Daoy (cell line): ENCODE measurements around the gene SKIC8. TPM values are rescaled to one million over a fixed set of nuclear protein-coding genes. Genes with fewer than 3 reads are reported as not detected.
"Not testable (repeated sequence)": the region's sequence is repeated elsewhere in the genome, so short reads cannot be mapped to it uniquely, and the experiment has no call there.

Experiments
- DNase-seq: peaks from one replicate; pipeline ENCODE4 v3.0.0-alpha.2; 2015; ENCODE audit warnings: low read depth
- total RNA-seq: library from RNA; depleted of rRNA; stranded (reverse); fragments of >200 nt; shearing (Covaris generic); gene quantifications from 2 replicates; pipeline ENCODE4 v1.2.3, GENCODE V29; 2014; rRNA removed

The SKIC8 gene
- total RNA-seq, 1 experiment from 2014 or later = 104 TPM

DNA sequence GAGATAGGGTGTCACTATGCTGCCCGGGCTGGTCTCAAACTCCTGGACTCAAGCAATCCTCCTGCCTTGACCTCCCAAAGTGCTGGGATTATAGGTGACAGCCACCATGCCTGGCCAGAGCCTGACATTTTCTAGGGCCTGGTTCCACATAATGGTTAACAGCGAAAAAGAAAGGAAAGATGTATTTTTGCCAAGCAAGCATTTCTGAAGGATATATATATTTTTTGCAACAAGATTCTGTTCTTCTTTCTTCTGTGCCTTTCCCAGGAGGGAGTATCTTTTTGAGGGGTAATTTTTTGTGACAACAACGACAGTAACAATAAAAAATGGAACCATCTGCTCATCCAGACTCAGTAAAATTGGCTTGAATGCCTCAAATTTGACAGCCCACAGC, 43.4 kb downstream of the SKIC8 start:
- DNase-seq = no peak

DNA sequence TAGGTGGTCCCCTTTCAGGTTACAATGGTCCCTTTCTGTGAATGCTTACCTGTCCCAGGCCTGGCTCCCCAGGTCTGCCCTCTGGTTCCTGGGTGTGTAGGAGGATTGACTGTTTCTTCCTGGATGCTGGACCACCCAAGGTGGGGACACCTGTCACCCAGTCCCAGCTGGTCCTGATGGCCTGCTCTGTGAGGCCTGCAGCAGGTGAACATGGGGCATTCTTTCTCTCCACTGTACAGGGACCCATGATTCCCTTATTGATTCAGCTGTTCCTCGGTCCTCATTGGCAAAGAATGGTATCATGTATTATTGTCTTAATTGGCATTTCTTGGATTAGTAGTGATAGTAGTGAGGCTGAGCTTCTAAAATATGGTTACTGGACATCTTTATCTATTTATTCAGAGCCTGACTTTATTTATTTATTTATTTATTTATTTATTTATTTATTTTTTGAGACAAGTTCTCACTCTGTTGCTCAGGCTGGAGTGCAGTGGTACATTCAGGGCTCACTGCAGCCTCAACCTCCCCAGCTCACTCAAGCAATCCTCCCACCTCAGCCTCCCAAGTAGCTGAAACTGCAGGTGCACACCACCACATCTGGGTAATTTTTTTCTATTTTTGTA, 43.9 kb downstream of the SKIC8 start:
- DNase-seq = no peak

- DNase-seq = no peak
Observed at GRCh38 chr15:78251136-78251535, 48.3 kb downstream of the SKIC8 start.

GRCh38 chr15:78249131-78249530, 50.3 kb downstream of the SKIC8 start:
- no peak for DNase-seq

GRCh38 chr15:78247911-78248310, 51.5 kb downstream of the SKIC8 start:
- no peak for DNase-seq

- not testable (repeated sequence) for DNase-seq
Observed at GRCh38 chr15:78245976-78246620, 53.3 kb downstream of the SKIC8 start.

GRCh38 chr15:78245392-78245791, 54.0 kb downstream of the SKIC8 start:
- not testable (repeated sequence) for DNase-seq

GRCh38 chr15:78244893-78245292, 54.5 kb downstream of the SKIC8 start:
- DNase-seq = no peak

DNA sequence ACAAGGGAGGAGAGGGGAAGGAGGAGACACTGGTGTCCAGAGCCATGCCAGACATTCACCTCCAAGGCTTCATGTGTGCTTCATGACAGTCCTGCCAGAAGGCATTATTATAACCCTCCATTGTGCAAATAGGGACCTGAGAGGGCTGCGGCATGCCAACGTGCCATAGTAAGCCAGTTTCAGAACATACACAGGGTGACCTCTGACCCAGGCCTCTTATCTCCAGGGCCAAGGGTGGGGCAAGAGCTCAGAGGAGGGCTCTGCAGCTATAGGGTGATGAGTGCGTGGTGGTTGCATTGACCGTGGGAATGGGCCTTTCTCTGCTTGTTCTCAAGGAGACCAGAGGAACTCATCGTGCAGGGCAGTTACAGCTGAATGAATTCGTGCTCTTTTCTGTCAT, 55.3 kb downstream of the SKIC8 start:
- DNase-seq = no peak

DNA sequence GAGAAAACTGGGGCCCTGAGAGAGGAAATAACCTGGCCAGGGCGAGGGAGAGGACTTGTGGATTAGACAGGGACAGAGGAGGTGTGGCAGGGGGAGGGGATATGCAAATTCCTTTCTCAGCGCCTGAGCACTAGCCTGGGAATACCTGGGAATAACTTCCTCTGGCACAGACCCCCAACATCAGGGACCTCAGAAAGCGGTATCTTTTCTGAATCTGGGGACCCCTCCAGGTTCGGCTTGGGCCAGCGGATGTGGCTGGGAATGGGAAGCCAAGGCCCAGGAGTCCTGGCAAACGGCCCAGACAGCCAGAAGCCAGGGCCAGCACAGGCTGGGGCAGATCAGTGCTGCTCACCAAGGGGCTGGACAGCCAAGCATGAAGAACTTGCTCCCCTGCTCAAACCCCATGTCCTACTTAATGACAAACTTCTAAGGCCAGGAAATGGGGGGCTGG, 55.9 kb downstream of the SKIC8 start:
- peak; percentile 47 for DNase-seq

GRCh38 chr15:78243058-78243457, 56.4 kb downstream of the SKIC8 start:
- DNase-seq = no peak

DNA sequence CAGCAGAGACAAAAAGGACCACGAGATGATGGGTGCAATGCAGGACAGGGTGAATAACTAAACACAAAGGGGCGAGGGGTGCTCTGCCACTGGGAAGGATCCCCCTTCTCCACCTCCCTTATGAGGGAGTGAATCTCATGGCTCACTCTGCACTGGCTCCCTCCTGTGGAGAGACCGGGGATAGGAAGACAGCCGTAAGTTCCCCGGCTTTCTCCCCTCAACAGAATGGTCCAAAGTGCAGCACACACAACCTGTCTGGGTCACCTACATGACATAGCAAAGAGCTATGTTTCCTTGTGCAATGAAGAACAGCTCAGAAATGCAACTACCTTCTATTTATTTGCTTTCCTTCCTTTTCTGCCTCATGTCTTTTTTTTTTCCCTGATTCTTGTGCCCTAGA, 57.3 kb downstream of the SKIC8 start:
- peak; percentile 26 for DNase-seq

DNA sequence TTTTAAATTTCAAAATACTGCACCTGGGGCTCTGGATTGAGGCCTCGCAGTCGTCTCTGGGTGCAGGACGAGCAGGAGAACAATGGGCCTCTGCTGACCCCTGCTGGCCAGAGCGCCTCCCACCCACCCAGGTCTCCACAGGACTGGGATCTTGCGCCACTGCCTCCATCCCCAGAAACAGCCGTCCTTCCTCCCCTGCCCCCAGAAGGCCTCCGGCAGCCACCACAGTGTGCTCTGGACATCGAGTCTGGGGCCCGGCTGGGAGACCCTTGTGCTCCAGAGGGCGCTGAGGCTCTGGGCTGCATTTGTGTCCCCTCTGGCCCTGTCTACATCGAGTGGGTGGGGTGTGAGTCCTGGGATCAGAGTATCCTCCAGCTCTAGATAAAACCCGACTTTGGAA, 58.4 kb downstream of the SKIC8 start:
- peak; percentile 80 for DNase-seq

DNA sequence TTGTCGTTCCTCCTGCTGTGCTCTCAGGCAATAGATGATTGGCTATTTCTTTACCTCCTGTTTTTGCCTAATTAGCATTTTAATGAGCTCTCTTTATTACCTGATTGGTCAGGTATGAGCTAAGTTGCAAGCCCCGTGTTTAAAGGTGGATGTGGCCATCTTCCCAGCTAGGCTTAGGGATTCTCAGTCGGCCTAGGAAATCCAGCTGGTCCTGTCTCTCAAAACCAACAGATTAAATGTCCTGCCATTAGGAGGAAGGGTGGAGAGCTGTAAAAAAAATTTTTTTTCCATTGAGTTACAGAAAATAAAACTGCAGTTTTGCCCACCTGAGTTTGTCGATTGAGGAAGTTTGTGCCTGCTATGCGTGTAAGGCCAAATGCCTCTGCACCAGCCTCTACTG, 59.6 kb downstream of the SKIC8 start:
- no peak for DNase-seq

GRCh38 chr15:78237146-78237545, 62.3 kb downstream of the SKIC8 start:
- no peak for DNase-seq

DNA sequence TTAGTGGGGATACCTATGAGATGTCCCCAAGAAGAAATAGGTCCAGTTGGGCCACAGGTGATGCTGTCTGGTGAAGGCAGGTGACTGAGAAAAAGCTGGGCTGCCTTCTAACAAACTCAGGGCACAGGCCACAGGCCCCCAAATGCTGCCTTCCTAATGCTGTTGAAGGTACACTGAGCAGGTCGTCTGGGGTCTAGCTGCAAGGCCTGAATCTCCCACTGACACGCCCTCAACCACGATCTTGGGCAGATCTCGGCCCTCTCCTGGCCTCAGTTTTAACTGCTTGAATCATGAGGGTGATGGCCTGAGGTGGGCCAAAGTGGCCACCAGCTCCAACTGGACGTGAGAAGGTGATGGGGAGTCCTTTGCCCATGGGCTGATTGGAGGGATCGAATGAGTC, 62.9 kb downstream of the SKIC8 start:
- DNase-seq = no peak

GRCh38 chr15:78234515-78235040, 64.8 kb downstream of the SKIC8 start, which contains the start of gene ACSBG1:
TSS of gene ACSBG1 (minus strand) at chr15:78234565. CDS start at chr15:78234501, 64 bp downstream.
- DNase-seq = no peak

- DNase-seq = no peak
Observed at GRCh38 chr15:78233496-78233895, 65.9 kb downstream of the SKIC8 start.

Other genes starting within 250 kb of the SKIC8 start
- 8.2 and 8.7 TPM in 2 replicates for gene TBC1D2B, start 221.9 kb downstream of the SKIC8 start, total RNA-seq
- gene SH2D7, start 207.0 kb downstream of the SKIC8 start, total RNA-seq = not detected in 2 replicates
- gene CIB2, start 168.2 kb downstream of the SKIC8 start, total RNA-seq = 2.0 and 6.7 TPM in 2 replicates
- 56.3 and 74.2 TPM in 2 replicates for gene IDH3A, start 150.2 kb downstream of the SKIC8 start, total RNA-seq
- gene ACSBG1, start 65.0 kb downstream of the SKIC8 start, total RNA-seq = not detected in 2 replicates
- 1.6 TPM in 1 of 2 replicates, not detected in the other for gene DNAJA4, start 35.0 kb downstream of the SKIC8 start, total RNA-seq
- 0.23 and 2.2 TPM in 2 replicates for gene CRABP1, start 40.7 kb upstream of the SKIC8 start, total RNA-seq
- 6.8 and 10.1 TPM in 2 replicates for gene IREB2, start 138.6 kb upstream of the SKIC8 start, total RNA-seq
- 3.0 and 3.8 TPM in 2 replicates for gene HYKK, start 208.0 kb upstream of the SKIC8 start, total RNA-seq
- 565 and 567 TPM in 2 replicates for gene PSMA4, start 240.8 kb upstream of the SKIC8 start, total RNA-seq